HG03045 (cell line): ENCODE measurements around the gene KRTAP10-4.

Experiments
- ATAC-seq: cut with Tn5 transposase; IDR thresholded peaks from one replicate; pipeline ENCODE4 v1.9.1; 2021; ENCODE audit warnings: mild to moderate bottlenecking, moderate library complexity; ENCODE audit not compliant: unreplicated experiment

KRTAP10-4 gene

DNA sequence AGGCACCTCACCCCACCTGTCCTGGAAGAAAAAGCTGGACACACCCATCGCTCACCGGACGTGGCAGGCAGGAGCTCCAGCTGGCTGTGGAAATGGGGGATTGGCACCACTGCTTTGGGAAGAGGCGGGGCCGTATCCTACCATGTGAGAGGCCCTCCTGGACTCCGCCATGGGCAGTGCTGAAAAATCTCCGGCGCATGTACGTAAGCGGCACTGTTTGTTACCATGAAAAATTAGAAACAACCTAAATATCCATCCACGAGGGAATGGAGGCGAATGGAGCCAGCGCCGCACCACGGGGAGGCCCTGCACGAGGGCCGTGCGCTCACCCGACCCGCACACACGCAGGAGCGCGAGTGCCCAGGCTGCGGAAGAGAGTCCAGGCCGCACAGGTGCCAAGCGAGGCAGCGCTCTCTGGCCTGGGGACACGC is 41.4 kb downstream of the KRTAP10-4 start:
- no peak for ATAC-seq

DNA sequence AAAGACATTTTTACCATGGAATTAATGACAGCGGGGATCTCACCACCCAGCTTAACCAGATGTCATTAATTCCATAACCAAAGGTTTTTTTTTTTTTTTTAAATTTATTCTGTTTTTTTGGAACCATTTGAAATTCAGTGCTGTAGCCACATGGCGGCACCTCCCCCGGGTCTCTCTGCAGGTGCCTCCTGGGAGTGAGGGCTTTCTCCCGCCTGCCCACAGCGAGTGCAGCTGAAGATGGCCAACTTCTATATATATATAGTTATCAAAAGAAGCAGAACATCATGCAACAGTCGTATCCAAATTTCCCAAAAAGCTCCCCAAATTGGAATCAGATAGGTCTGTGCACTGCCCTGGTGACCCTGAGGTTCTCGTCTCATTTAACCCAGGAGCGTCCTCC is 41.9 kb downstream of the KRTAP10-4 start:
- ATAC-seq, result no peak

DNA sequence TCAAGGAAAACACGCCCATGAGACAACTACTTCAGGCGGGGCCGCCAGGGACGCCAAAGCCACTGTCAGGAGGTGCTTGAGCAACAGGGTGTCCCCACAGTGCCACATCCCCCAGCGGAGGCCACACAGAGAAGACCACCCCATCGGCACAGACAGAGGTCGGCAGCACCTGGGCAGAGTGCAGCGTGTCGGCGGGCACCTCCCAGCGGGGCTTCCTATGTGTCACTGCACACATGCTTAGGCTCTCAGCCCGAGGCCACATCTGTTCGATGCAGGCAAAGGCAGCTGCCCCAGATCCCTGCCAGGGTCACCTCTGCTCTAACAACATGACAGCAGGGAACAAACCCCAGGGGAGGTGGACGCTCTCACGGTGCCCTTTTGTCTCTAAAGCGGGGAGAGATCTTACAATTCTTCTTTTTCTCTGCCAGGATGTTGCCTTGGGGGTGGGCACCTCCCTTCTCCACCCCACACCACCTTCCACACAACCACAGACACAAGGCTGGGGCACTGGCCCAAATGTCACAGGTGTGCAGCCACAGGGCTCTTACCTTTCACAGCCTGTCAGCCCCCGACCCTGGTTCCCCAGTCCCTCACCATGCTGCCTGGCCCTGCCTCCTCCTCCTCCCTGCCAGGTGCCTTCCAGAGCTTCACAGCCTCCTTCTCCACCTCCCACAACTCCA is 42.5 kb downstream of the KRTAP10-4 start:
- no peak for ATAC-seq

GRCh38 chr21:44616591-44616926 is 43.0 kb downstream of the KRTAP10-4 start:
- no peak for ATAC-seq

GRCh38 chr21:44617071-44617501 is 43.6 kb downstream of the KRTAP10-4 start:
- ATAC-seq, result no peak

DNA sequence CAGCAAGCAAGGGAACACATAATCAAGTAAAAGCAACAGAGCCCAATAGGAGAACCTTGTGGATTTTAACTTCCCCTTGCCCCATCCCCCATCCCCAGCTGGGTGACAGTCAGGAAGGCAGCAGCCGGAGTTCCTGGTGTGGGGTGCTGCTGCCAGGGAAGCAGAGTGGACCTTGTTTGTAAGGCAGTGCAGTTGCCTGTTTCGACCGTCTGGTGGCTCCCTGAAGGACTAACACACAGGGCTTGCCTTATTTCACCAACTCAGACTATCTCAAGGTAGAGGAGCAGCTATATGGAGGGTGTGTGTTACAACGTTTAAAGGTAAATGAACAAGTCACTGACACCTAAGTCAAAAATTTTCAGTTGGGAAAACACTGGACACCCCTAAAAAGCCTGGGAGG is 45.0 kb downstream of the KRTAP10-4 start:
- ATAC-seq, result no peak

DNA sequence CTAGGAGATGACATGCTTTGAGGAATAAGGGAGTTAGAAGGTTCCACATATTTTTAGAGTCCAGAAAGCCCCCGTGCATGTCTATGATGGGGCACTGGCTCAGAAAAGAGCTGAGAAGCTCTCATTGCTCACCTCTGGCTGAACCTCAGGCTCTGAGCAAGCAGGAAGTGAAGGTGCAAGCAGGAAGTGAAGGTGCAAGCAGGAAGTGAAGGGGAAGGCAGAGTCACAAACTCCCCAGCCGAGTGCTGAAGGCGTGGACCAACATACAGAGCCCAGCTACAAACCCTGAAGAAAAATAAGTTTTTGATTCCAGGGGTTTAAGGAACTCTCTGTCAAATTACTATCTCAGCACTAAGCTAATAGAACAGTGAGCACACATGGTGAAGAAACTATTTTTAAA is 45.4 kb downstream of the KRTAP10-4 start:
- no peak for ATAC-seq

DNA sequence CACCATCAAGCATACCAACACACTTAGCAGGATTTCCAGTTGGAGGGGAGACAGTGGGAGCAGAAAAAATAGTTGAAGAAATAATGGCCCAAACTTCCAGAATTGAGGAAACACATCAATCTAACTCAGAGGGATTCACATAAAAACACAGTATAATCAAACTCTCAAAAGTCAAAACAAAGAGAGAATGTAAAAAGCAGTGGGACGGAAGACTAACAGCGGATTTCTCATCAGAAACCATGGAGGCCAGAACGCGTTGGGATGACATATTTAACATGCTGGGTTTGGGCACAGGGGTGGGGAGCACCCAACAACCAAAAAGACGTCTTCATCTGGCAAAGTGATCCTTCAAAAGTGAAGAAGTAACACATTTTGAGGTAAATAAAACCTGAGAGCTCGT is 46.4 kb downstream of the KRTAP10-4 start:
- ATAC-seq, result no peak

- no peak for ATAC-seq
Observed at GRCh38 chr21:44623575-44623974, 50.0 kb downstream of the KRTAP10-4 start.
